ENCODE measurements around the gene NOP53. TPM values are rescaled to one million over a fixed set of nuclear protein-coding genes. Genes with fewer than 3 reads are reported as not detected.

Gene NOP53
- total and polyA plus RNA-seq, 2 donors (not counting 3 experiments of a cell fraction or from before 2014, with no cell fraction given): 119 to 150 TPM

- Histone ChIP-seq H3K27ac (ENCODE audit: insufficient read depth, low read depth, low read length) (no peak overlapping the region), H3K4me3 (replicated peaks in 1 of 3; ENCODE audit: insufficient read depth in 1 of 3, low read depth in 1 of 3, low read length in 3 of 3) (no peak overlapping the region), H3K36me3 (ENCODE audit: control insufficient read depth in 2 of 2, extremely low read depth in 1 of 2, insufficient read depth in 2 of 2, low read length in 2 of 2) (peaks cover 5 to 30% of the 10 kb centered on the region in 2 experiments), H2AFZ (ENCODE audit: low read depth, low read length) (no peak overlapping the region), H3K4me2 (ENCODE audit: insufficient read depth, low read length) (no peak overlapping the region), H3K9ac (replicated peaks; ENCODE audit: extremely low read depth, insufficient read depth, low read length) (no peak overlapping the region), H3K4me1 (ENCODE audit: control insufficient read depth, extremely low read depth, insufficient read depth, low read length) (peaks cover 6% of the 10 kb centered on the region), H3K9me1 (replicated peaks; ENCODE audit: control insufficient read depth, extremely low read depth, insufficient read depth, low read length) (no peaks in the 10 kb centered on the region), H3K9me3 (replicated peaks; ENCODE audit: control insufficient read depth, insufficient read depth, low read length) (no peaks in the 10 kb centered on the region), H4K20me1 (replicated peaks; ENCODE audit: control insufficient read depth, extremely low read depth, insufficient read depth, low read length) (no peaks in the 10 kb centered on the region), H3K27me3 (ENCODE audit: control insufficient read depth in 2 of 2, insufficient read depth in 2 of 2, low read length in 2 of 2) (no peaks in the 10 kb centered on the region), H3K79me2 (ENCODE audit: control insufficient read depth, insufficient read depth, low read length) (peaks cover 10% of the 10 kb centered on the region)
- DNase-seq (ENCODE audit: low read depth, low spot score) (no peak), FAIRE-seq (no peak)
- POLR2A ChIA-PET: no interaction called here
- intact Hi-C loops (cut with micrococcal nuclease): no loop called here
- no TSS peak for BruUV-seq (replicated peaks)
- CTCF ChIA-PET: interaction anchor here (1.2 to 2.7 kb wide), 2 partner anchors 8 to 22 kb away, joined by 4 to 11 read pairs; no protein-coding TSS in a partner anchor
- dilution Hi-C loops (cut with MboI; ENCODE audit: extremely low pct_ligation_motif_present, low sequenced_read_pairs): no loop called here
- TF ChIP-seq JUN (IDR thresholded peaks at IDR 0.05; ENCODE audit: borderline replicate concordance, insufficient read depth, insufficient read length, low read depth) (no peak), POLR2A (IDR thresholded peaks at IDR 0.05; ENCODE audit: low read depth, low read length) (no peak), EZH2 (IDR thresholded peaks at IDR 0.05; ENCODE audit: borderline replicate concordance, low read depth, low read length, severe bottlenecking) (no peak), FOS (IDR thresholded peaks at IDR 0.05; ENCODE audit: borderline replicate concordance, insufficient read depth, low read length) (no peak), CTCF (IDR thresholded peaks at IDR 0.05; ENCODE audit: extremely low read depth in 1 of 2, insufficient read depth in 1 of 2, low read depth in 1 of 2, low read length in 2 of 2) (no peak), POLR2AphosphoS5 (IDR thresholded peaks at IDR 0.05; ENCODE audit: insufficient read depth, low read depth, low read length) (no peak), MAX (IDR thresholded peaks at IDR 0.05; ENCODE audit: insufficient read depth, insufficient read length) (no peak)
These were observed 10.2 kb upstream of the NOP53 start for GRCh38 chr19:47735131-47735530.

Data from endothelial cell of umbilical vein (primary cell).